HL-60 (cell line): ENCODE results near the gene GNAI1.

Experiments
- DNase-seq, 2 experiments: peaks; one replicate each; pipeline ENCODE4 v3.0.0-alpha.2; 2010 to 2020; ENCODE audit warnings: low read depth in 1 of 2, low spot score in 1 of 2
- H3K27ac ChIP-seq: fragments of 250-450 bp; sonication (Bioruptor Pico); replicated peaks from 2 replicates; pipeline ENCODE4 v1.5.1; 2020; ENCODE audit warnings: mild to moderate bottlenecking, moderate library complexity
- H3K27me3 ChIP-seq: fragments of 250-450 bp; sonication (Bioruptor Pico); 2 replicates; pipeline ENCODE4 v1.5.1; 2021; ENCODE audit warnings: mild to moderate bottlenecking, moderate library complexity; ENCODE audit not compliant: insufficient read depth, poor library complexity, severe bottlenecking
- H3K4me3 ChIP-seq: replicated peaks from 2 replicates; pipeline ENCODE4 v1.5.1; 2011; ENCODE audit warnings: mild to moderate bottlenecking, control low read depth, low read length; ENCODE audit not compliant: insufficient read depth
- GABPA ChIP-seq: IDR thresholded peaks from 2 replicates; pipeline ENCODE4 v1.6.1; 2012; ENCODE audit warnings: low read depth
- POLR2AphosphoS5 ChIP-seq: IDR thresholded peaks from 2 replicates; pipeline ENCODE4 v1.6.1; 2012; ENCODE audit warnings: low read depth
- SPI1 ChIP-seq: IDR thresholded peaks from 2 replicates; pipeline ENCODE4 v1.6.1; 2012; ENCODE audit warnings: low read depth, mild to moderate bottlenecking, borderline replicate concordance
- TF ChIP-seq, protein P1 (sequence below): IDR thresholded peaks from 2 replicates; pipeline ENCODE4 v1.6.1; 2012; ENCODE audit warnings: low read depth; ENCODE audit not compliant: insufficient replicate concordance
- TF ChIP-seq, protein P2 (sequence below): IDR thresholded peaks from one replicate; pipeline ENCODE4 v1.5.1; 2011; ENCODE audit warnings: low read length, control low read depth, inconsistent platforms; ENCODE audit not compliant: insufficient read depth

The GNAI1 gene

DNA sequence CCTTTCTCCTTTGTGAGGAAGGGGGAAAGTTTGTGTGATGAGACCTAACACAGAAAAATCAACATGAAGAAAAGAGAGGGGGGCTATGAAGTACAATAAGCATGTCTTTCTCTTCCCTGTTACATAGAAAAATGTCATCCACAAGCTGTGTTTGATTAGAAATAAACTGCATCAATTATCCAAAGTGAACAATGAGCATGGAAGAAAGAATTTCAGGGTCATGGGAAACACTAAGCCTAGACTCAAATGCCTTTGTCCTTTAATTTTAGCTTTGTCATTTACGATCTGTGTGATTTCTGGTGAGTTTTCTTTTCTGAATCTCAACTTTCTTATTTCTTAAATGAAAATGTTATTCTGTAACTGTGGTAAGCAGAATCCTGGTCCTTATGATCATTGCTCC, 121.0 kb downstream of the GNAI1 start:
- DNase-seq, result no peak
- TF ChIP-seq SPI1, result no peak
- no peak for TF ChIP-seq GABPA
- TF ChIP-seq POLR2AphosphoS5, result no peak
- TF ChIP-seq, protein P1, sequence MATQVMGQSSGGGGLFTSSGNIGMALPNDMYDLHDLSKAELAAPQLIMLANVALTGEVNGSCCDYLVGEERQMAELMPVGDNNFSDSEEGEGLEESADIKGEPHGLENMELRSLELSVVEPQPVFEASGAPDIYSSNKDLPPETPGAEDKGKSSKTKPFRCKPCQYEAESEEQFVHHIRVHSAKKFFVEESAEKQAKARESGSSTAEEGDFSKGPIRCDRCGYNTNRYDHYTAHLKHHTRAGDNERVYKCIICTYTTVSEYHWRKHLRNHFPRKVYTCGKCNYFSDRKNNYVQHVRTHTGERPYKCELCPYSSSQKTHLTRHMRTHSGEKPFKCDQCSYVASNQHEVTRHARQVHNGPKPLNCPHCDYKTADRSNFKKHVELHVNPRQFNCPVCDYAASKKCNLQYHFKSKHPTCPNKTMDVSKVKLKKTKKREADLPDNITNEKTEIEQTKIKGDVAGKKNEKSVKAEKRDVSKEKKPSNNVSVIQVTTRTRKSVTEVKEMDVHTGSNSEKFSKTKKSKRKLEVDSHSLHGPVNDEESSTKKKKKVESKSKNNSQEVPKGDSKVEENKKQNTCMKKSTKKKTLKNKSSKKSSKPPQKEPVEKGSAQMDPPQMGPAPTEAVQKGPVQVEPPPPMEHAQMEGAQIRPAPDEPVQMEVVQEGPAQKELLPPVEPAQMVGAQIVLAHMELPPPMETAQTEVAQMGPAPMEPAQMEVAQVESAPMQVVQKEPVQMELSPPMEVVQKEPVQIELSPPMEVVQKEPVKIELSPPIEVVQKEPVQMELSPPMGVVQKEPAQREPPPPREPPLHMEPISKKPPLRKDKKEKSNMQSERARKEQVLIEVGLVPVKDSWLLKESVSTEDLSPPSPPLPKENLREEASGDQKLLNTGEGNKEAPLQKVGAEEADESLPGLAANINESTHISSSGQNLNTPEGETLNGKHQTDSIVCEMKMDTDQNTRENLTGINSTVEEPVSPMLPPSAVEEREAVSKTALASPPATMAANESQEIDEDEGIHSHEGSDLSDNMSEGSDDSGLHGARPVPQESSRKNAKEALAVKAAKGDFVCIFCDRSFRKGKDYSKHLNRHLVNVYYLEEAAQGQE, result no peak
- TF ChIP-seq, protein P2, sequence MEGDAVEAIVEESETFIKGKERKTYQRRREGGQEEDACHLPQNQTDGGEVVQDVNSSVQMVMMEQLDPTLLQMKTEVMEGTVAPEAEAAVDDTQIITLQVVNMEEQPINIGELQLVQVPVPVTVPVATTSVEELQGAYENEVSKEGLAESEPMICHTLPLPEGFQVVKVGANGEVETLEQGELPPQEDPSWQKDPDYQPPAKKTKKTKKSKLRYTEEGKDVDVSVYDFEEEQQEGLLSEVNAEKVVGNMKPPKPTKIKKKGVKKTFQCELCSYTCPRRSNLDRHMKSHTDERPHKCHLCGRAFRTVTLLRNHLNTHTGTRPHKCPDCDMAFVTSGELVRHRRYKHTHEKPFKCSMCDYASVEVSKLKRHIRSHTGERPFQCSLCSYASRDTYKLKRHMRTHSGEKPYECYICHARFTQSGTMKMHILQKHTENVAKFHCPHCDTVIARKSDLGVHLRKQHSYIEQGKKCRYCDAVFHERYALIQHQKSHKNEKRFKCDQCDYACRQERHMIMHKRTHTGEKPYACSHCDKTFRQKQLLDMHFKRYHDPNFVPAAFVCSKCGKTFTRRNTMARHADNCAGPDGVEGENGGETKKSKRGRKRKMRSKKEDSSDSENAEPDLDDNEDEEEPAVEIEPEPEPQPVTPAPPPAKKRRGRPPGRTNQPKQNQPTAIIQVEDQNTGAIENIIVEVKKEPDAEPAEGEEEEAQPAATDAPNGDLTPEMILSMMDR, result no peak
- Histone ChIP-seq H3K27me3 (no peaks in the 10 kb centered on the region), H3K27ac (no peak overlapping the region), H3K4me3 (no peak overlapping the region)

DNA sequence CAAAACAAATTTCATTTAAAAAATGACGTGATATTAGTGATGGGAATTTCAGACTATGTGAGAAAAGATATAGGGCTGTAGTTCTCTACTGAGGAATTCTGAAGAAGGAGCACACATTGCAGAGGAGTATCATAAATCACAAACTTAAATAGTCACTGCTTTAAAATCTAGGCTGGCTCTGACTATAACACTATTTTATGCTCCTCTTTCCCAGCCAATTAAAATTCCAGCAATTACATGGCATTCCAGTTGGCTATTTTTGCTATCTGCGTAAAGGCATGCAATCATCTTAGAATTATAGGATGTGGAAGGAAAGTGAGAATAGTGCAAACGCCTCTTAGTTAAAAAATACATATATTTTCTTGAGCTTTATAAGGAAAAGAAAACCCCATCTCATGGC, 123.1 kb downstream of the GNAI1 start:
- H3K27me3 ChIP-seq, result no peaks in the 10 kb centered on the region
- no peak overlapping the region for H3K27ac ChIP-seq
- TF ChIP-seq POLR2AphosphoS5, result no peak
- H3K4me3 ChIP-seq, result no peak overlapping the region
- DNase-seq, result no peak

DNA sequence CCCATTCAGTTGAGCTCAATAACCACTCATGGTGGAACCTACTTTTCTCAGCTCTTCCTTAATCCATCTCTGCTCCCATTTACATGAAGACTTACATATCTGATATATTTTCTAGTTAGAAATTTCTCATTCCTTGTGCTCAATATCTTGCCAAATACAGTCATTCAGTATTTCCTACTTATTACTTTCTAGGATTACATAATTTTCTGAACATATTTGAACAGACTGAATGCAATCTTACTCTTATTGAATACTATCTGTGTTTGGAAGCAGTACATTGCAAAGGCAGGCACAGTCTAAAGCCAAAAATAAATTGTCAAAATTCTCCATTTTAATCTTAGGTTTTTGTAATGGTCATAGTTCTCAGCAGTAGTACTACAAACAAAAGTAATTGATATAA, 126.0 kb downstream of the GNAI1 start:
- Histone ChIP-seq H3K27ac (no peak overlapping the region), H3K4me3 (no peak overlapping the region), H3K27me3 (no peaks in the 10 kb centered on the region)
- TF ChIP-seq POLR2AphosphoS5, result no peak
- TF ChIP-seq GABPA, result no peak
- TF ChIP-seq, protein P1, result no peak
- TF ChIP-seq, protein P2, result no peak
- TF ChIP-seq SPI1, result no peak
- DNase-seq, result no peak

DNA sequence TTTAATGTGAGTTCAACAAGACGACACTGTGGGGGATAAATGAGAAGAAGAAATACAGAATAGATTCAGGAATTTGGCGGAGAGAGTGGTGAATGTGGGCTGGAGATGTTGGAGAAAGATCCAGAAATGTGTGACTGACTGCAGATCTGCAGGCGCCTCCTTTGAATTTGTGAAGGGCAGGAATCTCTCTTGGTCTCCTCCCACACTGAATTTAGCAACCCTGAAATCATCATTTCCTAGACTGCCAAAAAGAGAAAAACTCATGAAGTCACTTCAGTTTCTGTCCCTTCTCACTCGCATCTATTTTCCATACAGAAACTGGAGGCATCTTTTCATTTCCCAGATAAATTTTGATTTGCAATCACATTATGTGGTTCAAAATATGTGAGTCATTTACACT, 128.7 kb downstream of the GNAI1 start:
- Histone ChIP-seq H3K27me3 (no peaks in the 10 kb centered on the region), H3K4me3 (no peak overlapping the region), H3K27ac (no peak overlapping the region)
- TF ChIP-seq POLR2AphosphoS5 (no peak), SPI1 (no peak), GABPA (no peak)
- TF ChIP-seq, protein P1, result no peak
- TF ChIP-seq, protein P2, result no peak
- DNase-seq, result no peak
